A549 (cell line): Measurements from ENCODE around the gene DNAJC3.

Experiments used
- BCL3 ChIP-seq: fragments of >200 bp; sonication (Bioruptor Twin); formaldehyde crosslinking; IDR thresholded peaks from 3 replicates; pipeline ENCODE4 v1.6.1; 2016
- CTCF ChIP-seq: fragments of >200 bp; sonication (Bioruptor Twin); formaldehyde crosslinking; IDR thresholded peaks from 3 replicates; pipeline ENCODE4 v1.5.1; 2016
- KDM1A ChIP-seq: fragments of 200-600 bp; sonication (generic); IDR thresholded peaks from 2 replicates; pipeline ENCODE4 v1.6.1; 2016; ENCODE audit warnings: low read depth, mild to moderate bottlenecking
- NFE2L2 ChIP-seq: fragments of 150-350 bp; conservative IDR thresholded peaks from 2 replicates; pipeline ENCODE4 v1.6.1; 2014; ENCODE audit warnings: low read length
- NPAS2 ChIP-seq: fragments of 250-450 bp; sonication (Bioruptor Pico); IDR thresholded peaks from 2 replicates; pipeline ENCODE4 v1.8.0; 2022; ENCODE audit warnings: mild to moderate bottlenecking, moderate library complexity, borderline replicate concordance
- POLR2A ChIP-seq: IDR thresholded peaks from 2 replicates; pipeline ENCODE4 v1.6.1; 2012; ENCODE audit warnings: mild to moderate bottlenecking, low read length

- TF ChIP-seq CTCF (no peak), POLR2A (no peak), NPAS2 (CRISPR knock-in tag) (no peak), KDM1A (no peak), BCL3 (no peak), NFE2L2 (no peak)
Observed at GRCh38 chr13:95784900-95785290, 108.0 kb downstream of the DNAJC3 start.
